Measurements from ENCODE around the gene ACIN1. TPM values are rescaled to one million over a fixed set of nuclear protein-coding genes. Genes with fewer than 3 reads are reported as not detected.

Gene ACIN1
- total and polyA plus RNA-seq, 10 donors = 59.2 to 228 (median 186) TPM

DNA sequence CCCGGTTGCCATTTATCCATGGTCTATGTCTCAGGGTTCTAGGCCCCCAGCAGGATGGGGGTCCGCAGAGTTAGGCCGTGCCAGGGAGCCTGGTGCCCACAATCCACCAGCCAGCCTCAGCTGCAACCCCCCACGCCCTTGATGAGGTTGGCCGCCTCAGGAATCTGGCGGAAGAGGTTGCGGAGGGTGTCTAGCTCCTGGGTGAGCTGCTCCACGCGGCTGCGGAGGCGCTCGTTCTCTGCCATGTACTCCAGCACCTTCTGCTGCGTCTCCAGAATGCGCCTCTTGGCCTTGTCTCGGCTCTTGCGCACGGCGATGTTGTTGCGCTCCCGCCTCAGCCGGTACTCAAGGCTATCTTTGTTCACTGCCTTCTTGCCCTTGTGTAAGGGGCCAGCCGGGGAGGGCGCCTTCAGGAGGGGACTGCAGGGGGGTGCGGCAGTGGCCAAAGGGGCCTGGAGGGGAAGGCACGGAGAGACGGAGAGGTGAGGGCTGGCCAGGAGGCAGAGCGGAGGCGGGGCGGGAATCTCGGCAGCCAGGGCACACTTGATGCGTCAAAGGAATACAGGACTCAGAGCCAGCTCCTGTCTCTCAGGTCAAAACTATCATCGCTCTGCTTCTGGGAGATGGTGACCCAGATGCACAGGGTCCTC, 22.6 kb upstream of the ACIN1 start:
- Histone ChIP-seq H3K27ac (peak overlapping the region in 5 of 8 donors; percentile 77 to 89 (median 81)), H3K36me3 (no peaks in the 10 kb centered on the region), H3K4me1 (peaks cover 16 to 92% (median 52%) of the 10 kb centered on the region in 6 donors), H3K27me3 (replicated peaks in 1 of 7) (peaks cover 0 to 16% (median 0%) of the 10 kb centered on the region in 7 donors), H3K4me3 (peak overlapping the region in 2 of 8 donors; percentile 5 to 36), H3K9me3 (no peaks in the 10 kb centered on the region)
- WGBS, 5 donors = 72 to 88% (median 82%) methylated on average over 26 to 32 of the region's 32 CpGs
- TF ChIP-seq POLR2AphosphoS5 (IDR thresholded peaks at IDR 0.05) (no peak), POLR2A (IDR thresholded peaks at IDR 0.05) (no peak)
- TF ChIP-seq, protein P1, sequence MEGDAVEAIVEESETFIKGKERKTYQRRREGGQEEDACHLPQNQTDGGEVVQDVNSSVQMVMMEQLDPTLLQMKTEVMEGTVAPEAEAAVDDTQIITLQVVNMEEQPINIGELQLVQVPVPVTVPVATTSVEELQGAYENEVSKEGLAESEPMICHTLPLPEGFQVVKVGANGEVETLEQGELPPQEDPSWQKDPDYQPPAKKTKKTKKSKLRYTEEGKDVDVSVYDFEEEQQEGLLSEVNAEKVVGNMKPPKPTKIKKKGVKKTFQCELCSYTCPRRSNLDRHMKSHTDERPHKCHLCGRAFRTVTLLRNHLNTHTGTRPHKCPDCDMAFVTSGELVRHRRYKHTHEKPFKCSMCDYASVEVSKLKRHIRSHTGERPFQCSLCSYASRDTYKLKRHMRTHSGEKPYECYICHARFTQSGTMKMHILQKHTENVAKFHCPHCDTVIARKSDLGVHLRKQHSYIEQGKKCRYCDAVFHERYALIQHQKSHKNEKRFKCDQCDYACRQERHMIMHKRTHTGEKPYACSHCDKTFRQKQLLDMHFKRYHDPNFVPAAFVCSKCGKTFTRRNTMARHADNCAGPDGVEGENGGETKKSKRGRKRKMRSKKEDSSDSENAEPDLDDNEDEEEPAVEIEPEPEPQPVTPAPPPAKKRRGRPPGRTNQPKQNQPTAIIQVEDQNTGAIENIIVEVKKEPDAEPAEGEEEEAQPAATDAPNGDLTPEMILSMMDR (IDR thresholded peaks at IDR 0.05 in 8 of 11, conservative IDR thresholded peaks at IDR 0.05 in 3 of 11) = no peak
- DNase-seq = peak; percentile 76
- intact Hi-C loops (cut with DNase I; ENCODE audit: low total_unique reads) = no loop called here

DNA sequence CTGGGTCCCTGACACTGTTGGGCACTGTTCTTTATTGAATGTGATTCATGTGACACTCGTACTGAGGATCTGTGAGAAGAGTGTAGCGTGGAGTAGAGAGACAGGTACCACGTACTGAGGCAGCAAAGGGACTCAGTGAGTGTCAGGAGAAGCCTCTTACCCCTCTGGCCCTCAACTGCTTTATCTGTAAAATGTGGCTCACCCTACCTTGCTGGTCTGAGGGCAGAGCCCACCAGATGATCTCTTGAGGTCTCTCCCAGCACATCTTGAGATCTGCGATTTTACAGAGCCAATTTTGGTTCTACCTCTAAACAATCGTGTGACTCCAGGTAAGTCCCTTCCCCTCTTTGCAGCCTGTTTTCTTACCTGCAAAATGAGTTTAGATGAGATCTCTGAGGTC, 21.0 kb upstream of the ACIN1 start:
- no peak for DNase-seq
- Histone ChIP-seq H3K9me3 (no peaks in the 10 kb centered on the region), H3K4me3 (no peak overlapping the region), H3K27me3 (replicated peaks in 1 of 7) (peaks cover 0 to 29% (median 0%) of the 10 kb centered on the region in 7 donors), H3K4me1 (peaks cover 5 to 90% (median 42%) of the 10 kb centered on the region in 6 donors), H3K36me3 (no peaks in the 10 kb centered on the region), H3K27ac (peak overlapping the region in 3 of 8 donors; percentile 41 to 62 (median 46))
- 73 to 92% (median 85%) methylated on average over 5 of the region's 5 CpGs for WGBS, 5 donors
- intact Hi-C loops (cut with DNase I; ENCODE audit: low total_unique reads) = no loop called here
- TF ChIP-seq, protein P1 (IDR thresholded peaks at IDR 0.05 in 8 of 11, conservative IDR thresholded peaks at IDR 0.05 in 3 of 11) = no peak
- TF ChIP-seq POLR2A (IDR thresholded peaks at IDR 0.05) (no peak), POLR2AphosphoS5 (IDR thresholded peaks at IDR 0.05) (no peak)

DNA sequence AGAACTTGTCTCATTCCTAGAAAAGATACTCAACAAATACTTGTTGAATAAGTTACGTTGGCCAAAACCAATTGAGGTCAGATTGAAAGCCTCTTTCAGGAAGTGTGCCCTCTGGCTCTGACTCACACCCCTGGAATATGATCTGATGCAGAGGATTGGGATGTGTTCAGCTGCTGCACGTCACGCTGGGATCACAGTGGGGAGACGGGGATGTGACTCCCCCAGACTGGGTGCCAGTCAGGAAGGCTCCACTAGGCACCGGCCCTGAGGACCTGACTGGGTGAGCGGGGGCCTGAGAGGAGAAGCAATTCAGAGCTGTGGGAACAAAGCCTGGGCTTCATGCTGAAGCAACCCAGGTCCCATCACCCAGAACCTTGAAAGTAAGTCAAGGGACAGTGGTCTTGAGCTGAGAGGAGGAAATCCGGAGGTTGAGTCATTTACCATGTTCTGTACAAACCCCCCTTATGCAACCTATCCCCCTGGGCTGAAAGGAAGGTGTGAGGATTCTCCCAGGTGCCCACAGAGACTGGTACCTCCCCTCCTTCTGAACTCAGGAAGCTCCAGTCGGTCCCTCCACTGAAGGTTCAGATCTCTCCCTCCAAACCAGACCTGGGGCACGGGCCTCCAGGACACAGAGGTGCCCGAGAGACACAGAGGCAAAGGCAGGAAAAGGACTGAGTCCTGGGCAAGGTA, 20.2 kb upstream of the ACIN1 start:
- H3K27me3 ChIP-seq (replicated peaks in 1 of 7) = peaks cover 0 to 30% (median 0%) of the 10 kb centered on the region in 7 donors
- no peaks in the 10 kb centered on the region for H3K9me3 ChIP-seq
- peak overlapping the region in 3 of 8 donors; percentile 41 to 62 (median 46) for H3K27ac ChIP-seq
- no peak overlapping the region for H3K4me3 ChIP-seq
- intact Hi-C loops (cut with DNase I; ENCODE audit: low total_unique reads) = no loop called here
- no peaks in the 10 kb centered on the region for H3K36me3 ChIP-seq
- peaks cover 0 to 84% (median 36%) of the 10 kb centered on the region in 6 donors for H3K4me1 ChIP-seq
- DNase-seq = peak; percentile 72
- no peak for TF ChIP-seq POLR2AphosphoS5 (IDR thresholded peaks at IDR 0.05)
- TF ChIP-seq, protein P1 (IDR thresholded peaks at IDR 0.05 in 8 of 11, conservative IDR thresholded peaks at IDR 0.05 in 3 of 11) = no peak
- no peak for TF ChIP-seq POLR2A (IDR thresholded peaks at IDR 0.05)
- 41 to 79% (median 59%) methylated on average over 10 of the region's 10 CpGs for WGBS, 5 donors

DNA sequence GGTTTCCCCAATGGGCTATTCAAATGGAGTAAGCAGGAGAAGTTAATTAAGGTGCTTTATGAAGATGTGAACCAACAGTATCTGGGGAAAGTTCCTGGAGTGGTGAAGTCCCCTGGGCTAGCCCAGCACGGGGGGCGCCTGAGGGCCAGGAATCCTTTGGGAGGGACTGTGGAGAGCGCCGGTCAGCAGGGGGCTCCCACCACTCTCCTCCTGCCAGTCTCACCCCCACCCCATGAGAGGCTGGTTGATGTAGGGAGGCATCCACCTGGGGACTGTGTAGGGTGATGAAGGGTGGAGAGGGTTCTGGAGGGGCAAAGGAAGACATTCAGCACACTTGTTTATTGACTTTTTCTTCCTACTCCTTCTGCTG, 19.7 kb upstream of the ACIN1 start:
- H3K9me3 ChIP-seq = no peaks in the 10 kb centered on the region
- H3K36me3 ChIP-seq = no peaks in the 10 kb centered on the region
- no peak for TF ChIP-seq POLR2AphosphoS5 (IDR thresholded peaks at IDR 0.05)
- intact Hi-C loops (cut with DNase I; ENCODE audit: low total_unique reads) = no loop called here
- H3K27me3 ChIP-seq (replicated peaks in 1 of 7) = peaks cover 0 to 30% (median 0%) of the 10 kb centered on the region in 7 donors
- peak overlapping the region in 3 of 8 donors; percentile 41 to 62 (median 46) for H3K27ac ChIP-seq
- peaks cover 0 to 78% (median 30%) of the 10 kb centered on the region in 6 donors for H3K4me1 ChIP-seq
- 61 to 73% (median 69%) methylated on average over 4 of the region's 4 CpGs for WGBS, 5 donors
- peak; percentile 58 for DNase-seq
- no peak overlapping the region for H3K4me3 ChIP-seq

All from spleen (tissue), 11 donors.